Ecto neural progenitor cell (in vitro differentiated cells): ENCODE data around the gene FOXL3.

Experiments
- DNase-seq: peaks from one replicate; pipeline ENCODE4 v3.0.0-alpha.2; 2018; ENCODE audit warnings: low spot score

The FOXL3 gene

DNA sequence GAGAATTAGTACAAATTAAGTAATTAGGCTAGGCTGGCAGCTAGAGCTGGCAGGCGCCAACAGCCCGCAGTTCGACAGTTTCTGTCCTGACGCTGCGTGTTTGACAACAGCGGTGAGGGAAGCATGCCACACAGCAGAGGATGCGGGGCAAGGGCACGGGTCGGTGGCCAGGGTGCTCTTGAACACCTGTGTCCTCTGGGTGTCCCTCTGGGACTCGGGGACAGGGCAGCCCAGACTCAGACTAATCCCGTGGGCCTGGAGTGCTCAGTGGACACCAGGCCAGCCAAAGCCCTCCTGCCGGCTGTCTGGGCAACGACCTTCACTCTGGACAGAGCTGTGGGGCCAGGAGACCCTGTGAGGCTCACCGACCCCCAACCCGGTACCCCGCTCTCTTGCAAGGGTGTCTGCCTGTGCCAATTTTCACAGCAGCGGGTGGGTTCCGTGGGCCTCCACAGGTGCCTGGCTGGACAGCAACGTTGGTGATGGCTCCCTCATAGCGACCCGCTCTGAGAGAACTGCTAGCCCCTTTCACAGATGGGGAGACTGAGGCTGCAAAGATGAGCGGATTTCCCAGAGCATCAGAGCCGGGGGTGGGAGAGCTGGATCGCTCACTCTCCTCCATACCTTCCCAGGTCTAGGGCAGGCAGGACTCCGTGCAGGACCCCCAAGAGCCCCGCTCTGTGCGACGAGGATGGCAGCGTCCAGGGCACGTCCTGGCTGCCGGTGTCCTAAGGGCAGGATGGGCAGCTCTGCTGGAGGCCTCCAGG lies 48.5 kb downstream of the FOXL3 start:
- DNase-seq: no peak

DNA sequence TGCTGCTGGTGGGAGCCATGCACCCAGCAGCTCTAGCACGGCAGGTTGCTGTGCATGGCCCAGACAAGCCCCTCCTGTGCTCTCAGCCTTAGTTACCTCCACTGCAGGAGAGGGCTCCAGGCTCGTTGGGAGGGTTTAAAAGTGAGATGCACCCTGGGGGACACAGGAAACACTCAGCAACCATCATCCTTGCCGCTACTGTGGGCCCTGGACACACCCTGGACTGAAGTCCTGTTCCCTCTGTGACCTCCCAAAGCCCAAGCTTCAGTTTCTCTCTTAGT lies 49.0 kb downstream of the FOXL3 start:
- no peak for DNase-seq

DNA sequence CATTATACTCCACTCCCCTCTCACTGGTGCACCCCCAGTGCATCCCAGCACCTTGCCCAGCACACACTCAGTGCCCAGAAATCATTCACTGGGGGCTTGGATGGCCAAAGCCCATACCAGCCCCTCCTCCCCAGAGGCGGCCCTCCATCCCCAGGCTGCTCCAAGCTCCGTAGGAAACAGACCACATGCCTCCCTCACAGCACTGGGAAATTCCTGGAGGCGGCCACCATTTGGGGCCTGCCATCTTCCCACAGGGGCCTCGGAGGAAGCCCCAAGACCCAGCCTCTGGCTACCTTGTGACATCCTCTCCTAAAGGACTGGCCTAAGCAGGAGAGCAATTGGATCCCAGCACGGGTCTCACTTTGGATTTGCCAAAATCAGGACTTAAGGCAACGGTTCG lies 49.7 kb downstream of the FOXL3 start:
- no peak for DNase-seq

DNA sequence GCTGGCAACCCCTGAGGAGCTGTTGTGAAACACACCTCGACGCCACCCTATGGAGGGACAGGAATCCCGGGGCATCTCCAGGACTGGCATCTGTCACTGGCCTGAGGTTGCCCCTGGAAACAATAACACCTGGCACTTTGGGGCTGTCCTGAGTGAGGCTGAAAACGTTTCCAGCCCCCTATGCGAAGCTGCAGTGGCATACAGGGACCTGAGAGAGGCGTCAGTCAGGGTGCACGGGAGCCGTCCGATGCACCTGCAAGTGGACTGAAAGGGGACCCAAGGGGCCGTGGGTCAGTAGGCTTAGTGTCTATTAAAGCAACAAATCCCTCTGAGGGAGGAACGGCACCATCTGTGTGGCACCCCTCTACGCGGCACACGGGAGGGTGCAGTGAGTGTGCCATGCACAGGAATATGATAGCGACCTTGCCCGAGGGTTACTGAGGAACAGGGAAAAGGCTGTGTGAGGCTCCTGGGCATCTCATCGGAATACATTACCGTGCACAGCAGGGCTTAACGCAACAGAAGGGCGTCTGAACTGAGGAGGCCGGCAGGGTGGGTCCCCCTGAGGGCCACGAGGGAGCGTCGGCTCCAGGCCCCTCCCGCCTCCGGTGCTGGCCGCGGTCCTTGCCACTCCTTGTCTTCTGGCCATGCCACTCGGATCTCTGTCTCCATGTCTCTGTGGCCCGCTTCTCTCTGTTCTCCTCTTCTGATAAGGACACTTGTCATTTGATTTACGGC lies 50.4 kb downstream of the FOXL3 start:
- no peak for DNase-seq
